HG03442 (cell line): ENCODE measurements around the gene CASZ1.

Experiments used
- ATAC-seq: cut with Tn5 transposase; IDR thresholded peaks from one replicate; pipeline ENCODE4 v1.9.1; 2021; ENCODE audit warnings: mild to moderate bottlenecking, moderate library complexity; ENCODE audit not compliant: unreplicated experiment

The CASZ1 gene, protein sequence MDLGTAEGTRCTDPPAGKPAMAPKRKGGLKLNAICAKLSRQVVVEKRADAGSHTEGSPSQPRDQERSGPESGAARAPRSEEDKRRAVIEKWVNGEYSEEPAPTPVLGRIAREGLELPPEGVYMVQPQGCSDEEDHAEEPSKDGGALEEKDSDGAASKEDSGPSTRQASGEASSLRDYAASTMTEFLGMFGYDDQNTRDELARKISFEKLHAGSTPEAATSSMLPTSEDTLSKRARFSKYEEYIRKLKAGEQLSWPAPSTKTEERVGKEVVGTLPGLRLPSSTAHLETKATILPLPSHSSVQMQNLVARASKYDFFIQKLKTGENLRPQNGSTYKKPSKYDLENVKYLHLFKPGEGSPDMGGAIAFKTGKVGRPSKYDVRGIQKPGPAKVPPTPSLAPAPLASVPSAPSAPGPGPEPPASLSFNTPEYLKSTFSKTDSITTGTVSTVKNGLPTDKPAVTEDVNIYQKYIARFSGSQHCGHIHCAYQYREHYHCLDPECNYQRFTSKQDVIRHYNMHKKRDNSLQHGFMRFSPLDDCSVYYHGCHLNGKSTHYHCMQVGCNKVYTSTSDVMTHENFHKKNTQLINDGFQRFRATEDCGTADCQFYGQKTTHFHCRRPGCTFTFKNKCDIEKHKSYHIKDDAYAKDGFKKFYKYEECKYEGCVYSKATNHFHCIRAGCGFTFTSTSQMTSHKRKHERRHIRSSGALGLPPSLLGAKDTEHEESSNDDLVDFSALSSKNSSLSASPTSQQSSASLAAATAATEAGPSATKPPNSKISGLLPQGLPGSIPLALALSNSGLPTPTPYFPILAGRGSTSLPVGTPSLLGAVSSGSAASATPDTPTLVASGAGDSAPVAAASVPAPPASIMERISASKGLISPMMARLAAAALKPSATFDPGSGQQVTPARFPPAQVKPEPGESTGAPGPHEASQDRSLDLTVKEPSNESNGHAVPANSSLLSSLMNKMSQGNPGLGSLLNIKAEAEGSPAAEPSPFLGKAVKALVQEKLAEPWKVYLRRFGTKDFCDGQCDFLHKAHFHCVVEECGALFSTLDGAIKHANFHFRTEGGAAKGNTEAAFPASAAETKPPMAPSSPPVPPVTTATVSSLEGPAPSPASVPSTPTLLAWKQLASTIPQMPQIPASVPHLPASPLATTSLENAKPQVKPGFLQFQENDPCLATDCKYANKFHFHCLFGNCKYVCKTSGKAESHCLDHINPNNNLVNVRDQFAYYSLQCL (N-terminal part only)

DNA sequence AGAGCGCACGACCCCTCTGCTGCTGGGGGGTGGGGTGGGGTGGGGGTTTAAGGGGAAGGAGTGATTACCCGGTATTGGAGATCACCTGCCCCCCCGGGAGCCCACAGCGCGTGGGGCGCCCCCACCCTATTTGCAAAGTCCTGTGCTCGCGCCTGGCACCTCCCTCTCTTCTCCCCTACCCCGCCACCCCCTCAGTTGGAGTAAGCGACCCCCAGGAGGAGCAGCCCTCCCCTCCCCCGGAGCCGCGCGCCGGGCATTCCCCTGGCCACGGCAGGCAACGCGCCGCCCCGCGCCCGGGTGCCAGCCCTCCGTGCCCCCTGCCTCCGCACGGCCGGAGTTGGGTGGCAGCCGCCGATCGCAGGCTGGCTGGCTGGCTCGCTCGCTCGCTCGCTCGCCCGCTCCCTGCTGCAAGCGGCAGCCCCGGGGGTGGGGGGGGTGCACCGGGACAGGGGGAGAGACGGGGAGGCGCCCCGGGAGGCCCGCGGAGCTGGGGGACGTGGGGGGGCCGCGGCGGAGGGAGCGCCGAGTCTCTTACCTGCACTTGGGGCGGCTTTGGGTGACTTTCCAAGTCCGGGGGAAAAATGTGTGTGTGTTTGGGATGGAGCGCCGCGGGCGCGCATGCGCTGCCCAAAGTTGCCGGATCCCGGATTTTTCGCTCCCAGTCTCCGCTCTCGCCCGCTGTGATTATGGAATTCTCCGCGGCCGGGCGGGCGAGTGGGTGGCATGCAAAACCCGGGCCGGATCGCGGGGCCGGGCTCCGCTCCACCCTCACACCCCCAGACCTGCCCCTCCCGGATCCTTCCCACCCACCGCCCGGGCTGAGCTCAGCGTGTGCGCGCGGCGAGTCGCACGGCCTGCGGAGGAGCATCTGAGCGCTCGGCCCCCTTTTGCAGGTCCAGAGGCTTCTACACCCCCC, at the start of gene CASZ1:
Gene CASZ1, minus strand, starts transcription at position 618 of the 916 bp plus-strand sequence. CDS start 102,757 bp downstream, outside the sequence.
- no peak for ATAC-seq

DNA sequence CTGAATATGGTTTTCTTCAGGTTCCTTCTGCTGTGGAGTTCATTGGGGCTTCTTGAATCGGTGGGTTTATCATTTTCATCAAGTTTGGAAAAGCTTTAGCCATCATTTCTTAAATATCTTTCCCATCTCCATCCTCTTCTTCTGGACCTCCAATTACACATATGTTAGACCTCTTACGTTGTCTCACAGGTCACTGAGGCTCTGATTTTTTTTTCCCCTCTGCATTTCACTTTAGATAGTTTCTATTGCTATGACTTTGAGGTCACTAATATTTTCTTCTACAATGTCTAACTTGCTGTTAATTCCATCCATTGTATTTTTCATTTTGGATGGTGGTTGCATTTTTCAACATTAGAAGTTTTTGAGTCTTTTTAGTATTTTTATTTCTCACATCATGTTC, 47.3 kb upstream of the CASZ1 start:
- no peak for ATAC-seq

DNA sequence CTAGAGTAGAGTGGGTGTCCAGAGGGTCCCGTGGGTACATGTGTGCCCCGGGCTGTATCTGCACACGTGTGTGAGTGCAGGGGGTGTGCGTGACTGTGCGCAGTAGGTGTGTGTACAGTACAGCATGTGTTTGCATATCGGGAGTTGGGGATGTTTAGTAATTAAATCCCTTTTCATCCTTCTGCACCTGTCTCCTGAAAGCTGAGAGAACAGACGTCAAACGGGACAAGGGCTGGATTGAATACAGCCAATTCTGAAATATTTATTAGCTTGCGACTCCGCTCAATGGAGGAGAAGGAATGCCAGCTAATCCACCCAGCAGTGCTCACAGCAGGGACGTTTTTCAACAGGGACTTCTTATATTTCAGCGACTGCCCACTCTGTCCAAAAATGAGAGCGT, 44.7 kb upstream of the CASZ1 start:
- ATAC-seq: no peak

DNA sequence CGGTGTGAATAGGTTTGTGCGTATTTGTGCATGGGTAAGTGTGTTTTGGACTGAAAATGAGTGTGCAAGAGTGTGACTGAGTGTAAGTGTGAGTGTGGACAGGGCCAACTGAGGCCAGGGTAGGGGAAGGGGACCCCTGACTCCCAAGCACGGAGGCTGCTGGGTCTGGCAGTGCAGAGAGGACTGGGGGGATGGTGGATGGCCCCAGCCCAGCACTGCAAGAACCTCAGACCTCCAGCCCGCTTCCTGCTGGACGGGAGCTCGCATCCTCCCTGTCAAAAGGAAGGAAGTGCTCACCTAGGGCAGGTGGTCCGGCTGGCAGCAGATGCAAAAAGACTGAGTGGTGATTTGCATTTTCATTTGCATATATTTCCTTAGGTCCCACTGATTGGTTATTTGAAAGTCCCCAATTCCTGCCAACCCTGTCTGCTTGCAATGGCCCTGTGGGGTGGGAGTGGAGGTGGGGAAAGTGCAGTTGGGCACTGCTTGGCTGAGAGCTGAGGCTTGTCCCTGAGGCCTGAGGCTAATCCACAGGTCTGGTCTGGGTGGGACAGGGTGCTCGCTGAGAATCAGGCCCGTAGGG, 42.8 kb upstream of the CASZ1 start:
- no peak for ATAC-seq

DNA sequence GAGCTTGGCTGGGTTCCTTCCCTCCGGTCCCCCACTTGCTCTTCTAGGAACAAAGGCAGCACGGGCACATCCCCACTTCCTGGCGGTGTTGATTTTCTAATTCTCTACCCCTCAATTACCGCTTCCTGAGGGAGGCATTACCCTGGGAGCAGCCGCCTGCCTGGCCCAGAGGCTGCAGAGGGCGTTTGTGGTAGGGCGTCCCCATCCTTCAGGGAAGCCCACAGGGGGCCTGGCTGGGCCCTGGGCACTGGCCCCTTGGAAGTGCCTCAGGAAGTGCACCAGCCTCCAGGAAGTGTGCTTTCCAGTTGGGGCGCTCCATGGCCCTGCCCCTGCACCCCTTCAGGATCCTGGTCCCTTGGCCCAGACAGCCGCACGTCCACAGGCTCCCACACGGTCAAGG, 42.1 kb upstream of the CASZ1 start:
- ATAC-seq: no peak

DNA sequence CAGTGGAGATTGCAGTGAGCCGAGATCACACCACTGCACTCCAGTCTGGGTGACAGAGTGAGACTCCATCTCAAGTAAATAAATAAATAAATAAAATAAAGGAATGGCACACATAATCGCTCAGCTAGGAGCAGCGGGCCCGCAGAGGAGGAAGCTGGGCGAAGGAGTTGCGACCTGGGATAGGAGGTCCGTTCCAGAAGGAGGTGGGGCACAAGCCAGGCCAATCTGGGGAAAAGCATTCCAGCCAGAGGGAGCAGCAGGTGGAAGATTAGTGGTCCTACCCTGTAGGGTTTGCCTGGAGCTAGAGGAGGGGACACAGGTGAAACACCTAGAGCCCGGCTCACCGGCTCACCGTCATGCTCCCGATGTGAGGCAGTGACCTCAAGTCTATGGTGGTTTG, 40.3 kb upstream of the CASZ1 start:
- no peak for ATAC-seq

DNA sequence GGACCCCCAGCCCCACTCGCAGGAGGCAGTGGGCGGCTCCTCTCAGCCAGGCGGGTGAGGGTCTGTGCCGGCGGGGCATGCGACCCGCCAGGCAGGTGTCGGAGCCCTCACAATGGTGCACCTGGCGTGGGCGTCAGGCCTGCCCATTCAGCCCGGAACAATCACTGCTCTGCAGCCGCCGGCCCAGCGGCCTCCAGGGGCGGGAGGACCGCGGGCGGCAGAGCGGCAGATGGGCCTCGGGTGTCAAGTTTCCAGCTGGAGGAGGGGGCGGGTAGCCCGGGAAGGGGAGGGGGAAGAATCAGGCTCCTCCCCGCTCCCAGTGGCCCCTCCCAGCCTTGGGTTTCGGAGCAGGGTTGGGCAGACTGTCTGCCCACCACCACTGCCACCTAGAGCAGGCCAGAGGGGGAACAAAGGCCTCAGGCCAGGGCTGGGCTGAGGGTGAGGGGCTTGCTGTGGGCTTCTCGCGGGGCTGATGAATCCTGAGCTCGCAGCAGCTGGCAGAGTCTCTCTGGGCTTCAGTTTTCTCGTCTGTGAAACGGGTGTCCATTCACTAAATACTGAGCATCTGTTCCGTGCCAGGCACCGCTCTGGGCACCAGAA, 39.5 kb upstream of the CASZ1 start:
- no peak for ATAC-seq

DNA sequence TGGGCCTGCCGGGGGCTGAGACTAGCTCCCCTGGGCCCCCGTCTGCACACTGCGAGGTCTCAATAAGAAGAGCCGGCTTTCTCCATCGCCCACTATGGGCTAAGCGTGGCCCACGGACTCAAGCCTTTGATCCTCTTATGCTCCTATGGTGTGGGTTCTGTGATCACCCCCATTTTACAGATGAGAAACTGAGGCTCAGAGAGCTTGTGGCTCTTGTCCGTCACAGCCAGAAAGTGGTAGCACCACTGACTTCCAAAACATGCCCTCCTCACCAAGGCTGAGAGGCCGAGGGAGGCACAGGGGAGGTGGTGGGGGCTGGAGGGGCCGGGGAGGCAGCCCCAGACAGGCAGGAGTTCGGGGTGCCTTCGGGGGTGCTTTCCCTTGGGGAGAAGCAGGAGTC, 39.0 kb upstream of the CASZ1 start:
- ATAC-seq: no peak

DNA sequence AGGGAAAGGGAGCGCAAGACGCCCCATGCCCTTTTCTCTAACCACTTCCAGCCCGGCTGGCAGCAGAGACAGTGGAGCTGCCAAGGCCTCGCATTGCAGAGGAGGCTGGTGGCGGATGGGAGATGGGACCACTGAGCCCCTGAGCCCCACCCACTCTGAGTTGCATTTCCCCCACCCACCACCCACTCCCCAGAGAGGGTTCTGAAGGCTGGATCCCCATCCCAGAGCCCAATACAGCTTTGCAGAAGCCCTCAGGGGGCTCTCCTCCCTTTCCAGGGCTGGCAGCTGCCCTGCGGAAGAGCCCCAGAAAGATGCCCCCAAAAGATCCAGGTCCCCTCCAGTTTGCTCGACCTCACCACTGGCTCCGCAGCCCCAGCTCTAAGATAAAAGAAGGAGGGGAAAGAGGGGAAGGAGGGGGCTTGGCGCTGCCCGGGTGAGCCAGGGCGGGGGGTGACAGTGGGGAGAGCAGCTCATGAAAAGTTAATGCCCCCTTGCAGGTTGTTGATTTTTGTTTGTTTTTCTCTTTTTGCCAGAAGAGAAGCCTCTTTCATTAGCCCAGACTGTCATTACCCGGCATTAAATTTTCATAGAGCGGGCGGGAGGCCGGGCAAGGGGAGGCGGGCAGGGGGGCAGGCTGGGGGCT, 38.4 kb upstream of the CASZ1 start:
- ATAC-seq: no peak

DNA sequence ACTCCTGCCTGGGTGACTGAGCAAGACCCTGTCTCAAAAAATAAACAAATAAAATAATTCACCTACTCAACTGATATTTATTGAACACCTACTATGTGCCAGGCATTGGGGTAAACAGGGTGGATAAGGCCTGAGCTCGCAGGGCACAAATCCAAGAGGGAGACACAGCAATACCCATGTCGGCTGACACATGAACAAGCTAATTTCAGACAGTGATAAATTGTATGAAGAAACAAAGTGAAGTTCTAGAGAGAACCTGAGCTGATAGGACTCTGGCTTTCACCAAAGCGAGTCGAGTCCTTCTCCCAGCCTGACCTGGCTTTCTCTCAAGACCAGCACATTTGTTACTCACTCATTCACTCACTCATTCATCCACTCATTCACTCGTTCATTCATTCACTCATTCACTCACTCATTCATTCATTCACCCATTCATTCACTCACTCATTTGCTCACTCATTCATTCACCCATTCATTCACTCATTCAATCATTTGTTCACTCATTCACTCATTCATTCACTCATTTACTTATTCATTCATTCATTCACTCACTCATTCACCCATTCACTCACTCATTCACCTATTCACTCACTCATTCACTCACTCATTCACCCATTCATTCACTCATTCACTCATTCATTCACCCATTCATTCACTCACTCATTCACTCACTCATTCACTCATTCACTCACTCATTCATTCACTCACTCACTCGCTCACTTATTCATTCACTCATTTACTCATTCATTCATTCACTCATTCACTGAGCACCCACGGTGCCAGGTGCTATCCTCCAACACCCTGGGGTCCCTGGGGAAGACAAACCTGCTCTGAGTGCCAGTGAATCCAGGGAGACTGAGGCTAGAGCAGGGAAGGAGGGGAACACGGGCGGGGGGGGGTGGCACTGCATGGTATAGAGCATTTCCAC, 37.4 kb upstream of the CASZ1 start:
- no peak for ATAC-seq

DNA sequence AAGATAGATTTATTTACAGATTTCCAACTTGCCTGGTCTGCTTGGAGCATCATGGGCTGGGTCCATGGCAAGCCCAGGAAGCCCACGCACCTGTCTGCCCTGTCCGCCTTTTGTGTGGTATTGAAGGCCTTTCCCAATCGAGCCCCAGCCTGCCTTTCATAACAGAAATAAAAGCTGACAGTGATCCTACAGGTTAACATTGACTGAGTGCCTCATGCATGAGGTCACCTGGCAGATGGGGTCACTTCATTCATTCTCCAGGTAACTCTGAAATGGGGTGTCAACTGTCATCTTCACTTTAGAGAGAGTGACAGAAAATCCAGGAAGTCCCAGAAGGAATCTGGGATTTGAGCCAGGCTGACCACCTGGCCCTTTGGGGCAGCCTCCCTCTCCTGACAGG, 36.3 kb upstream of the CASZ1 start:
- ATAC-seq: no peak

DNA sequence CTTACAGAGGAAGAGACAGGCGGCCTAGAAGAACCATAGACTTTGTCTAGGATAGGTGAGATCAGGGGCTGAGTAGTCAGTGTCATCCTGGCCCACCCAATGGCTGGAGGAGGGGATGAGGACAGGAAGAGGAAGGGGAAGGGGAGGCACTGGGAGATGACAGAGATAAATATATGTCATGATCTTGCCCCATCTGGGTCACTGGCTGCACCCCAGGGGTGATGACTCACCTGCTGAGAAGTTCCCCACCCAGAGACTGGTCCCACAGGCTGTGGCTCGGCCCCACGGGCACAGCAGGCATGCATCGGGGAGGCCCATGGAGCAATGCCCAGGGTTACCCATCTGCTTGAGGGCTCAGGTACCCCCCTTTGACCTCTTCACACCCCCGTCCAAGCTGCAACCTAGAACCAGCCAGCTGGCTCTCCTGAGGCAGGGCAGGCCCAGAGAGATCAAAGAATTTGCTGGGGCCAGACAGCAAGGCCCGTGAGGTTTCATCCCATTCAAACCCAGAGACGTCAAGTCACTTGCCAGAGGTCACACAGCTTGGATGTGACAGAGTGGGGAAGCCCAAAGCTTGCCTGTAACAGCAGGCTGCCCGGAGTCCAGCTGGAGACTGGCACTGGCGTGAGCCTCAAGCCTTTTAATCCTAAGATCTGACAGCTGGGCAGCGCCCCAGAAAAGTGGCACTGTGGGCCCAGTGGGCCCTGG, 34.7 kb upstream of the CASZ1 start:
- ATAC-seq: no peak

DNA sequence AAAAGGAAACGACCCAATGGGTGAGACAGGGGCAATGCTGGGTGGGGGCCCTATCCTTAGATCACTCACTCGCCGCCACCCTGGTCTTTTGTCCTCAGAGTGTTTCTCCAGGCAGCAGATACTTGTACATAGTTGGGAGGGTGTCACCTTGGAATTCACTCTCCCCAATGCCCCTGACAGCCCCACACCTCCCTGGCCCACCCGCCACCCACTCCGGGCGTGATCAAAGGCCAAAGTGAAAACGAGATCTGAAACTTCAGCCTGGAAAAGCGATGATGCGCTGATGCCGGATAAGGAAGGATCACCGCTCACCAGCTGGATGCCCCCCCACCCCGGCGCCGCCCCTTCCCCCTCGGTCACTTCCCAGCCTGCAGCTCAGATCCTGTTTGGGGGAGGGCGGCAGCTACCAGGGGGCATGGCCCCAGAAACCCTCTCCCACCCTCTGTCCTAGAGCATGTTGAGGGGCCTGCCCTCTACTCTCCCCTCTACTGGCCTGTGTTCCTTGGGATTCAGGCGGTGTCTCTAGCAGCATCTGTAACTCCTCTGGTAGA, 33.6 kb upstream of the CASZ1 start:
- ATAC-seq: no peak

DNA sequence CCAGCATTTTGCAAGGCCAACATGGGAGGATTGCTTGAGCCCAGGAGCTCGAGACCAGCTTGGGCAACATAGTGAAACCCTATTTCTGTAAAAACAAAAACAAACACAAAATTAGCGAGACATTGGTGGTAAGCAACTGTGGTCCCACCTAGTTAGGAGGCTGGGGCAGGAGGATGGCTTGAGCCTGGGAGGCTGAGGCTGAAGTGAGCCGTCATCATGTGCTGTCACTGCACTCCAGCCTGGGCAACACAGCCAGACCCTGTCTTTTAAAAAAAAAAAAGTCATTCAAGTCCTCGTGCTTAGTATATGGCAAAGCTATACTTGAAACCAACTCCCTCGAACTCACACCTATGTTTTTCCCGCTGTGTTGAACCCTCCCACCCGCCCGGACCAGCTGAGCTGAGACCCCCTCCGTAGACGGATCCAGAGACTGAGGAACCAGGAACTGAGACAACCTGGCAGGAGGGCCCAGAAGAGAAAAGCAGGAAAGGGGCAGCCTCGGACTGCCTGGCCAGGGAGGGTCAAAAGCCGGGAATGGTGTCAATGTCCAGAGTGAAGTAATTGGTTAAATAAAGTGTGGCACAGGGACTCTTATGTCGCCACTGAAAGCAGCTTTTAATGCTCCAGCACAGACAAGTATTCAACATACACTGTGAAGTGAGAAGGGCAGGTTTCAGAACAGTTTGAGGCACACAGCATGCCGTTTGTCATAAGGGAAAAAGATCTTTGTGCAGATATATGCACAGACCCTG, 32.8 kb upstream of the CASZ1 start:
- no peak for ATAC-seq

DNA sequence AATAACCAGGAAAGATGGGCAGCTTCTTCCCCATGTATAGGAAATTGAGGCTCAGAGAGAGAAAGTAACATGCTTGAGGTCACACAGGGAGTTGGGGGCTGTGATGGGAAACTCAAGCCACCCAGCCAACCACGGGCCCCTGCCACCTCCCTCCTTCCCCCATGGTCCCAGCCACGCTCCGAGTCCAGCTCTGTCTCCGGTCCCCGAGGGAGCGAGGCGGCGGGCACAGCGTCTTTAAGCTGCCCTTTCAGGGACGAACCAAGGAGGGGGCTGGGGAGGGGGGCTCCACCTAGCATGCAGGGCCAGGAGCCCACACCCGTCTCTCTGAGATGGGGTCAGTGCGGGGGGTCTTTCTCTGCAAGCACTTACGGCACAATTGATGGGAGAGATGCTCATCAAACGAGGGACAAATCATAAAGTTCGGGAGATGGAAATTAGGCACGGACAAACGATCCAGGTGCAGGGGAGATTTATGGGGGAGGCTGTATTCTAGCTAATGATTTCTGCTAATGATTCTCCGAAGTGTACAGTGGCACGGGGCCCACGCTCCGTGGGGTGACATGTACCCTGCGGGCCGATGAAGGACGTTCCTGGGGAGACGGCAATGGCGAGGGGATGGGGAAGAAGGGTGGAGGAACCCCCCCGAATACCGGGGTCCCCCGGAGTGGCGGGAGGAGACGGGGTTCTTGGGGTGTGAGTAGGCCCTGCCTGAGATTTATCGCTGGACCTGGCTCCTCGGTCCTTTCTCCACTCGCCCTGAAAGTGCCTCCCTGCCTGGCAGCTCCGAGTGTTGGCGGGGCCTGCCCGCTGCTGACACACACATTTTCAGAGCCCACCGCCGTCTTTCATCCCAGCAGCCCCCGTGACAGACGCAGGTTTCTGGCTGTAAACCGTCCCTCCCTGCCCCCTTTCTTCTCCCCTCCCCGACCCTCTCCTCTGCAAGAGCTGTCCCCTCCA, 31.2 kb upstream of the CASZ1 start:
- ATAC-seq: no peak
